Measurements from ENCODE around the gene EYA3.
A peak's percentile ranks its signal among the peaks of the same experiment; 100 is the strongest.

Gene EYA3

DNA sequence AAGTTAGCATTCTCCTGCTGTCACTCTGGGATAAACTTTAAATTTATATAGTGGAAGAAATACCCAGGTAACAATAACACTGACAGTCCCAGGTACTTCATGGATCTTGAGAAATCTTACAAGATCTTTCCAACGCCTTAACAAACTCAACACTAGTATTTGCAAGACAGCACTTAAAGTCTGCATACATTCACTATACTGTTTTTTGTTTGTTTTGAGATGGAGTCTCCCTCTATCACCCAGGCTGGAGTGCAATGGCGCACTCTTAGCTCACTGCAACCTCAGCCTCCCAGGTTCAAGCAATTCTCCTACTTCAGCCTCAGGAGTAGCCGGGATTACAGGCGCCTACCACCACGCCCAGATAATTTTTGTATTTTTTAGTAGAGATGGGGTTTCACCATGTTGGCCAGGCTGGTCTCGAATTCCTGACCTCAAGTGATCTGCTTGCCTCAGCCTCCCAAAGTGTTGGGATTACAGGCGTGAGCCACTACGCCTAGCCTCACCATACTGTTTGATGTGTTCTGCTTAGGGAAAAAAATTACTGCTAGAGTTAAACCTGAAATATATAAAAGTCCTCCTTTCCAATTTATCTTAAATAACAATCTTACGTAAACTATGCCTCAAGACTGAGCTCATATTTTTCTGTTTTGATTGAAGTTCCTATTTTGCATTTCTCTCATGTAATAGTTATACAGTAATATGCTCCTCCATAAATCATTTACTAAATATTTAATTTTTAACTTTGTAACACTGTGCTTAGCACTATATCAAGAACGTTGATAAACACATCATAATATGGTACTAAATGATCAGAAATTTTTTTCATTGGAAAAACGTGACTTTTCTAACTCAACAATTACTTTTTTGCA lies 17.5 kb downstream of the EYA3 start:
- DNase-seq: no peak

GRCh38 chr1:28067523-28068090 lies 20.8 kb downstream of the EYA3 start:
- no peak for DNase-seq

DNA sequence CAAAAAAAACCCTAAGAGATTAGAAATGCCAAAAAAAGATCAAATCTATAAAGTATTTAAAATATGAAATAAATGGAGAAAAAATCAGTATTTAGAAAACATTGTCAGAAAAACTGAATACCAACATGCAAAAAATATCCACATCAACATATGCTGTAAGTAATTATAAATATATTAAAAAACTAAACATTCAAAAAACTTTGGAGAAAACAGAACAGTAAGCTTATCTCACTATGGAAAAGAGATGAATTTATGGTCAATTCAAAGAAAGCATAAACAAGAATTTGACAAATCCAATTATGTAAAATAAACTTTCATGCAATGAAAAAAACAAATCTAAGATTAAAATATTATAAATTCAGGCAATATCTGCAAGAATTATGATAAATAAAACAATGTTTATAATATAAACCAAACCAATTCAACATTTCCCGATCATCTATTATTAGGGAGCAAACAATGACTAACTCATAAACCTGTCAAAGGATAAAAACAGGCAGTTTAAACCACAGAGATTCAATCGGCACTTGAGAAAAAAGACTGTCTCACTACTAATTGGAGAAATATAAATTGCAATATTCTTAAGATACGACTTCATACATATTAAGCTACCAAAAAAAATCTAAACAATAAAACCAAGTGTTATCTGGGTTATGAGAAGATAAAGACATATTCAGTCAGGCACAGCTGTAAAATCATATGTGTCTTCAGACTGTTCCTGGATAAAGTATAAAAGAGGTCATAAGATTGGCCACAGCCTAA lies 21.8 kb downstream of the EYA3 start:
- DNase-seq: no peak

- DNase-seq: peak; percentile 37
These were observed 24.3 kb downstream of the EYA3 start for GRCh38 chr1:28064064-28064463.

DNA sequence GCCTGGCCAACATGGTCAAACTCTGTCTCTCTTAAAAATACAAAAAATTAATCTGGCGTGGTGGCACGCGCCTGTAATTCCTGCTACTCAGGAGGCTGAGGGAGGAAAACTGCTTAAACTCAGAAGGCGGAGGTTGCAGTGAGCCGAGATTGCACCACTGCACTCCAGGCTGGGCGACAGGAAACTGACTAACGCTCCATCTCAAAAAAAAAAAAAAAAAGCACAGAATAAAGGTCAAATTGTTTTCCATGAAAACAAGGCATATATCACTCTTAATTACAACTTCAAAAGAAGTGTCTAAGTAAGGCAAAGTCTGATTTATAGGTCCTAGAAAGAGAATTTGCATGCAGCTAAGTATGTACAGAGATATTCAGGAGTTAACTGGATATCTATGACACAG lies 25.6 kb downstream of the EYA3 start:
- DNase-seq: peak; percentile 30

DNA sequence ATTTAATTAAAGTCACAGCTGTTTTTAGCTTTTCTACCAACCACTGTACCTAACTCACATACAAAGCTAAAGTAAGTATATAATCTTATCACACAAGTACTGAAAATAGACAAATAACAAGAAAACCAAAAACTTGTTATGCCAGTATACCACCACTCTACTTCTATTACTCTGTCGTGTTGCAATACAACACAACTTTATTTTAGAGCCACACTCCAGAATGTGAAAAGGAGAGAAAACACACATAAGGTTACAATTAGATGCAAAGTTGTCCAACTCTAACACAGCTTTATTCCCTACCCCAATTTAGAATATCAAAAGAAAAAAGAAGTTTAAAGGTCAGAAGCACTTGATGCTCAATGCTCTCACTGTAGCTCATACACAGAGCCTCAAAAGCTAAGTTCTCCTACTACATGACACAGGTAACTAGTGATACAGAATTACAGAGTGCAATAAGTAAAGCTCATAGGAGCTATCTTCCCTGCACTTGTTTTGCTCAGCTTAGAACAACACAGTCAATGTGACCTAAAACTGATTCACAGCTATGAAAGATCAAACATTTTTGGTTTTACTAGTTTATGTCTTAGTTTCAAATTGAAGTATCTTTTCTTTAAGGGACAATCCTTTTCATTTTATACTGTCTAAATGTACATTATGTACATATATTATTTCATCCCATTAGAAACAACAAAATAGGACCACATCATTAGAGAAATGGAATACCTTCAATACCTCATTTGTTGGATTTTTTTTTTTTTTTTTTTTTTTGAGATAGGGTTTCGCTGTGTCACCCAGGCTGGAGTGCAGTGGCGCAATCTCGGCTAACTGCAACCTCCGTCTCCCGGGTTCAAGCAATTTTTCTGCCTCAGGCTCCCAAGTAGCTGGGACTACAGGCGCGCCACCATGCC lies 29.2 kb downstream of the EYA3 start:
- DNase-seq: peak; percentile 14

DNA sequence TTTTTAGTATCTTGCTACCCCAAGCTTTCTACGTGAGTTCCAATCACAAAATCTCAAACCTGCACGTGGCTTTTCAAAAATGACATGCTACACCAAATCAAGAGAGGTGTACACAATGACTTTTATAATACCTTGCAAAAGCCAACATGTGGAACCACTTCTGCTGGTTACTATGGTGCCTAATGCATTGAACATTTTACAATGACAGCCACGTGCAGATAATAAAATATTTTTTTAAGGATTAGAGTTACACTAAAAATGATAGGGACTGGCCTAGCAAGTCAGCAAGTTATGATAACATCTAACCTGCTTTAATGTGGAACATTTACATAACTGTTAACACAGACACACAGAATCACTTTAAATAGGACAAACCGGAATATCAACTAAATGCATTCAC lies 30.2 kb downstream of the EYA3 start:
- no peak for DNase-seq

GRCh38 chr1:28056129-28056925 lies 32.1 kb downstream of the EYA3 start:
- peak; percentile 71 for DNase-seq

- DNase-seq: no peak
These were observed 37.6 kb downstream of the EYA3 start for GRCh38 chr1:28050776-28051175.

DNA sequence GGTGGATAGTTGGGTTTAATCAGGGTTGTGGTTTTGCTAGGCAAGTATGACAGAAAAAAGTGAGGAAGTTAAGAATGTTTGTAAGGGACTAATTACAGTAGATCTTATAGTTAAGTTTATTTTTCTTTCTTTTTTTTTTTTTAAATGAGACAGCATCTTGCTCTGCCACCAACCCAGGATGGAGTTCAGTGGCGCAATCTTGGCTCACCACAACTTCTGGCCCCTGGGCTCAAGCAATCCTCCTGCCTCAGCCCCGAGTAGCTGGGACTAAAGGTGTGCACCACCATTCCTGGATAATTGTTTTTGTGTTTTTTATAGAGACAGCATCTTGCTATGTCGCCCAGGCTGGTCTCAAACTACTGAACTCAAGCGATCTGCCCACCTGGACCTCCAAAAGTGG lies 41.7 kb downstream of the EYA3 start:
- no peak for DNase-seq

DNA sequence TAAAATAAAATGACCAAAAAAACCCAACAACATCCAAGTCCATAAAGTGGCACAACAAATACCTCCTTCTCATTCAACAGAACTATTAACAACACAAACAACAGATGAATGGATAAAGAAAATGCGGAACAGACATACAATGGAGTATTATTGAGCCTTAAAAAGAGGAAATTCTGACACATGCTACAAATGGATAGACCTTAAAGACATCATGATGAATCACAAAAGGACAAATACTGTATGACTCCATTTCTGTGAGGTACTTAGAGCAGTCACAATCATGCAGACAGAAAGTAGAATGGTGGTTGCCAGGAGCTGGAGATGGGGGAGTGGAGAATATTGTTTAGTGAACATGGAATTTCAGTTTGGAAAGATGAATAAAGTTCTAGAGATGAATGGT lies 42.6 kb downstream of the EYA3 start:
- DNase-seq: no peak

GRCh38 chr1:28044399-28044798 lies 44.0 kb downstream of the EYA3 start:
- no peak for DNase-seq

DNA sequence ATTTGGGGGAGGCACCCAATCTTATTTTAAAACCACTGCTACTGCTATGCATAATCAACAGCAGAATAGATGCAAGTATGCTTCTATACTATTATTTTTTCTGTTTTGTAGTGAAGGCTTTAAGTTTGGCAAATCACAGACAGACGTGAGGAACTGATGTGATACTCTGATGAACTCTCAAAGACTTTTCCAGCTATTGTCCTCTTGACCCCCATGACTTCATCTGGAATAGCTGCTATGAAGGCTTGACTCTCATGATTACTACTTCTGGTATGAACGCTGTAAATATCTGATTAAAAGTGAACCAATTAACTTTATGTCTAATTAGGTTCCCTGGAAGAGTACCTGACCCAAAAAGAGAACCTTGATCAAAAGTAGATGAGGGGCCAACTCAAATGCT lies 49.1 kb downstream of the EYA3 start:
- DNase-seq: no peak

GRCh38 chr1:28037946-28038345 lies 50.5 kb downstream of the EYA3 start:
- no peak for DNase-seq

DNA sequence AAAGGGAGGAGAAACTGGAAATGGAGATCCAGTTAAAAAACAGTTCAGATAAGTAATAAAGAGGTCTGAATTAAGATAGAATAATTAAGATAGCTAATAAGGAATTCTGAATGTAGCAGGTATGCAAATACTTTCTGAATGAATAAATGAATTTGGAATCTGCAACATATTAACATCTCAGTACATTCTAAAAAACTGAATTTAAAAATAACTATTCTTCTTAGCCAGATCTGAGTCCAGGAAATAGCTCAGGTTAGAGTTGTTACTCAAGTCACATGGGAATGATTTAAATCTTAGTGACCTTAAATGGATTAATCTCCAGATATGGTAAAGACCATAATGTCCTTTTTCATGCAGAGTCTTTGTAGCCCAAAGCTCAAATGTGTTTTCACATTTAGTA lies 51.2 kb downstream of the EYA3 start:
- no peak for DNase-seq

GRCh38 chr1:28036431-28036830 lies 52.0 kb downstream of the EYA3 start:
- DNase-seq: no peak

DNA sequence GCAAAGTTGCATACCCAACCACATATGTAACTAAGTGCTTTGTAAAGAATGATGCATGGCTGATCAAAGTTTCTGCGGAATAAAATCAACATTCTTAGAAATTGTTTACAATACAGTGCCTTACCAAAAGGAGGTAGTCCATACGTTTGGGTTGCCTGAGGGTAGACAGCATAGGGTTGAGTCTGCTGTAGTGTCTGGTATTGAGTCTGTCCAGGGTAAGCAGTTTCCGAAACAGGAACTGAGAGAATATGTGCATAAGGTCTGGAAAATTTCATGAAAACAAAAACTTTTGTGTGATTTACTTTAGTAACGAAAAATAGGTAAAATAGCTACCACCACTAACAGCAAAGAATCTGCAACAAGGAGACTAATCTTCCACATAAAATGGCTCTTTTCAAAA lies 53.0 kb downstream of the EYA3 start:
- DNase-seq: no peak

- no peak for DNase-seq
These were observed 56.1 kb downstream of the EYA3 start for GRCh38 chr1:28032281-28032680.

DNA sequence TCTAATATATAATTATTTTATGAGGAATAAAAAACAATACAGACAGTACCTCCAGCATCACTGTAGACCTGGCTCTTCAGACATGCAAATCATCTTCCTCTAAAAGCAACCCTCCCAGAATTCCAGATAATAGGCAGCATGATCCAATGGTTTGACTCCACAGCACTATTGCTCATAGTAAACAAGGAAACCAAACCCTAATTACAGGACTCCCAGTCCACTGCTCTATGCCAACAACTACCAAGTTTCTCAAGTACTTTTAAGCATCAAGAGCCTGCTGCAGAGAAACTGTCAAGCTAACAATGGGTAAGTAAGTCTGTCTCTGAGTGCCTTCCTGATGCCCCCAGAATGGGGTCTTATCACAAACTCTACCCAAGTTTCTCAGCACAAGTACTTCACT lies 57.2 kb downstream of the EYA3 start:
- no peak for DNase-seq

DNA sequence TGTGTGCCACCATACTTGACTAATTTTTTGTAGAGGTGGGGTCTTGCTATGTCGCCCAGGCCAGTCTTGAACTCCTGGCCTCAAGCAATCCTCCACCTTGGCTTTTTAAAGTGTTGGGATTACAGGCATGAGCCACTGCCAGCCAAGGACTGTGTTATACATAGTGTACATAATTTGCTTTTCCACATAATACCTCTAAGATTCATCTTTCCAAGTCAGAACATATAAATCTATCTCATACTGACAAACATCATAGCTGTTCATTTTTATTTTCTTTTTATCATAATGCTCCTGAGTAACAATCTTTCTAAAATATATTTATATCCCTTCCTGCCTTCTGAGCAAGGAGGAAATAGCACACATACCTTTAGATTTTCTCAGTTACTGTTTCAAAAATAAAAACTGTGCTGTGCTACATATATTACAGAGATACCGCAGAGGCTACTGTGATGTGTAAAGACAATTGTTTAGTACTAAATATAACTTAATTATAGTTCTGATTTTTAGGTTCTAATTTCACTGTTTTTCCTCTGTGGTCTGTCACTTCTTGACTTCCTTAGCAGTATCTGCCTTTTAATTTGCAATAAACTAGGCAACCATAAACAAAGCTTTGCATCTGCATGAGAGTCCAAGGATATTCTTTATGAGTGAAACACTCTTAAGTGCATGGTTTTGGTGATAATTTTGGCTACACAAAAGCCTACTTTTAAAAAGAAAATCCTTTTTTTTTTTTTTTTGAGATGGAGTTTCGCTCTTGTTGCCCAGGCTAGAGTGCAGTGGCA lies 59.3 kb downstream of the EYA3 start:
- no peak for DNase-seq

GRCh38 chr1:28027660-28028059 lies 60.8 kb downstream of the EYA3 start:
- DNase-seq: no peak
